ENCODE data around the gene CDK6.

GRCh38 chr7:92714767-92715166 lies 121.6 kb downstream of the CDK6 start:
- TF ChIP-seq CTCF (IDR thresholded peaks at IDR 0.05), result no peak
- TF ChIP-seq POLR2AphosphoS5 (IDR thresholded peaks at IDR 0.05), result peak; percentile 8

Measured in prostate gland (tissue), 2 donors.